HG02763 (cell line): ENCODE data around the gene COX6A2.

Experiments
- ATAC-seq: cut with Tn5 transposase; IDR thresholded peaks from one replicate; pipeline ENCODE4 v1.9.1; 2021; ENCODE audit warnings: mild to moderate bottlenecking, moderate library complexity; ENCODE audit not compliant: unreplicated experiment

COX6A2 gene

DNA sequence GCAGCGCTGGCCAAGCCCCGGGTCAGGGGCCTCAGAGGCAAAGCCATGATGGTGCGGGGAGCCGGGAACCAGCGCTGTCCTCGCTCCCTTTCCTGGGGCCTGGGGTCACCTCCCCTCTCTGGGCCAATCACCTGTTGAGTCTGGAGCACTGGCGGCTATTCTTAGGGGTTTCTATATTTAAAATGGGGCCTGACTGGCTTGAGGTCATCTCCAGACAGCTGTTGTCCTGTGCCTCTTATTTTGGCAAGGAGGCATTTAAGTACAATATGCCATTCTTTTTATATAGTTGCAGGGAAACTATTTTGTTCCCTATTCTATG lies at the start of gene COX6A2:
COX6A2 (minus strand) TSS at position 82 of the 319 bp plus-strand sequence; CDS start at position 47, 35 bp downstream.
- no peak for ATAC-seq

DNA sequence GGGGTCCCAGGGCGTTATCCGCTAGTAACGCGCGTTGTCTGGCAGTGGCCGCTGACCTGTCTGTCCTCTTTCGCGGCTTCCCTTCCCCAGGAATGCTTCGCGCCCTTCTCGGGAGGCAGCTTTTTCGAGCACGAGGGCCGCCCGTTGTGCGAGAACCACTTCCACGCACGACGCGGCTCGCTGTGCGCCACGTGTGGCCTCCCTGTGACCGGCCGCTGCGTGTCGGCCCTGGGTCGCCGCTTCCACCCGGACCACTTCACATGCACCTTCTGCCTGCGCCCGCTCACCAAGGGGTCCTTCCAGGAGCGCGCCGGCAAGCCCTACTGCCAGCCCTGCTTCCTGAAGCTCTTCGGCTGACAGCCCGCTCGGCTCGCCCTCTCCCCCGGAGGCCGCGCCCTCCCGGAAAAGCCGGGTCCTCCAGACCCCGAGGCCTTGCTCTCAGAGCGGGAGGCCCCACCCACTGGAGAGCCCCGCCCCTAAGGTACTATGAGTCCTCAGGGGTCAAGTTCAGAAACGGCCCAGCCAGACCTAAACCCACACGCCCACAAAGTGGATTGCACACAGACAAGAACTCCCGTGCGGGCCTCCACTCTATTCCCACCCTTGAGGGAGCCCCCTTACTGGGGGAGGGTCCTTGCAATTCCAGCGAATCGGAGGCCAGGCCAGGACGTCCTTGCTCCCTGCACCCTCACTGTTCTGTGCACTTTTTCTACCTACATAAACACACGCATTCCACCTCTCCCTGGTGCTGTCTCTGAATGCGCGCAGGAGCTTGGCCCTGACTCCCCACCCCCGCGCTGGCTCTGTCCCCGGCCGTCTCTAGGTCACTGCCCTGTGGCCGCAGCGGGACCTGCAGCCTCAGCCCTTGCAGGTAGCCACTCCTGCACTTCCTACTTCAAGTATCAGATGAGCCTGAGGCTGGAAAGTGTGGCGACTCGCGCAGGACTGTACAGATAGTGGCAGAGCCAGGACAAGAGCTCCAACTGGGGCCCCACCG lies 49.4 kb upstream of the COX6A2 start:
- no peak for ATAC-seq

DNA sequence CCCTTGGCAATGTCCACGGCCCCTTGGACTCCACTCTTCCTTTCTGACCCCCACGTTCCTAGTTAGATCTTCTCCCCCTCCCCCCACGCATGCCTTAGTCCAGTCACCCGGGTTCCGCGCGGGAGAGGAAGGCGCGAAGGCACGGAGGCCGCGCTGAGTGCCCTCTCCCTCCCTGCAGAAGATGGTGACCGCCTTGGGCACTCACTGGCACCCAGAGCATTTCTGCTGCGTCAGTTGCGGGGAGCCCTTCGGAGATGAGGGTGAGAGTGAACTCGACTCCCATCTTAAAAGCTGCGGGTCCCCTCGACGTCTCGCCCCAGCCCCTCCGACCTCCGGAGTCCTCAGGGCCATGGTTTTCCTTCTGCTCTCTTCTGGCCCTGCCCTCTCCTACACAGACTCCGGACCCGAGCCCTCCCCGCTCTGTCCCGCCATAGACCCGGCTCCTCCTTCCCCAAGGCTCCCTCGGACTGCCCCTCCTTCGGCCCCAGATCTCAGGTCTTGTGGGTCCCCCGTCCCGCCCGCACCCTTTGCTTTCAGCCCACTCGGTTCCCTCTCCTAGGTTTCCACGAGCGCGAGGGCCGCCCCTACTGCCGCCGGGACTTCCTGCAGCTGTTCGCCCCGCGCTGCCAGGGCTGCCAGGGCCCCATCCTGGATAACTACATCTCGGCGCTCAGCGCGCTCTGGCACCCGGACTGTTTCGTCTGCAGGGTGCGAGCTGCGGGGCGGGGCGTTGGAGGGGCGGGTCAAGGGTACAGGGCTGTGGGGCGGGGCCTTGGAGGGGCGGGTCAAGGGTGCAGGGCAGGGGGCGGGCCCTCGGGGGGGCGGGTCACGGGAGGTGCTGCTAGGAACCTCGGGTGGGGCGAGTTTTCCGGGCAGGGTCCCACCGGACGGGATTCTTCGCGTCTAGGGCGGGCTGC lies 48.4 kb upstream of the COX6A2 start:
- ATAC-seq: no peak

DNA sequence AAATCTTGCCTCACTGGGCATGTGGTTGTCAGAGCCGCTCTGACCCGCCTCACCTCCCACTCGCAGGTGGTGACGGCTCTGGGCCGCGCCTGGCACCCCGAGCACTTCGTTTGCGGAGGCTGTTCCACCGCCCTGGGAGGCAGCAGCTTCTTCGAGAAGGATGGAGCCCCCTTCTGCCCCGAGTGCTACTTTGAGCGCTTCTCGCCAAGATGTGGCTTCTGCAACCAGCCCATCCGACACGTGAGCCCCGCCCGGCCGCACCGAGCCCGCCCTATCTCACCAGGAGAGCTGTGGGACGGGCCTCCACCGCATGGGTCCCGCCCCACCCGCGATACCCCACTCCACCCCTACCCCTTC lies 47.8 kb upstream of the COX6A2 start:
- ATAC-seq: no peak

DNA sequence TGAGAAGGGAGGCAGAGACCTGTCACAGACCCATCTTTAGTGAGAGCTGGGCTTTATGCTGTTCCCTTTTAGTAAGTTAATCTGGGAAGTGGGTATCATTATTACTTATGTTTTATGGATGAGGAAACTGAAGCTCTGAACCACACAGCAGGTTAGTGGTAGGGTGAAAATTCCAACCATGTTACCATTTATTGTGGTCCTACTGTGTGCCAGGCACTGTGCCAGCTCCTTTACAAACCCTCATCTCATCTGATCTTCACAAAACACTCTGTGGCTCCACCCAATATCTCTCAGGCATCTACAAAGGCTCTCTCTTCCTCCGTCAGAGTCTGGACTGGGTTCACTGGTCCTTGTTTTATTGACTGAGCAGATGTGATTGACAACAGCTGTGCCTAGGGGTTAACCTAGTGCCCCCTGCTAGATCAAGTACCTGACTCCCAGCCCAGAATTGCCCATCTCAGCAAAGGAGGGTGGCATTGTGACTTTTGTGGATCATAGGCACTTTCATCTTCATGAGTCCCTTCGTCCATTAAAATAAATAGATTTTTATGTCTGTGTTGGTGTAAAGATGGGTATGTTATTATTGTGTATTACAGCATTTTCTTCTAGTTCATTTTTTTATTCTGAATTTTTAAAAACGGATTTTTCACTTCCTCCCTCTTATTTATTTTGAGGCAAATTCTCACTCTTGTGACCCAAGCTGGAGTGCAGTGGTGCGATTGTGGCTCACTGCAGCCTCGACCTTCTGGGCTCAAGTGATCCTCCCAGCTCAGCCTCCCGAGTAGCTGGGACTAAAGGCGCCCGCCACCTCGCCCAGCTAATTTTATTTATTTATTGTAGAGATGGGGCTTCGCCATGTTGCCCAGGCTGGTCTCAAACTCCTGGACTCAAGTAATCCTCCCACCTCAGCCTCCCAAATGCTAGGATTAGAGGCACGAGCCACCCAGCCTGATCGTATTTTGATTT lies 46.9 kb upstream of the COX6A2 start:
- no peak for ATAC-seq

DNA sequence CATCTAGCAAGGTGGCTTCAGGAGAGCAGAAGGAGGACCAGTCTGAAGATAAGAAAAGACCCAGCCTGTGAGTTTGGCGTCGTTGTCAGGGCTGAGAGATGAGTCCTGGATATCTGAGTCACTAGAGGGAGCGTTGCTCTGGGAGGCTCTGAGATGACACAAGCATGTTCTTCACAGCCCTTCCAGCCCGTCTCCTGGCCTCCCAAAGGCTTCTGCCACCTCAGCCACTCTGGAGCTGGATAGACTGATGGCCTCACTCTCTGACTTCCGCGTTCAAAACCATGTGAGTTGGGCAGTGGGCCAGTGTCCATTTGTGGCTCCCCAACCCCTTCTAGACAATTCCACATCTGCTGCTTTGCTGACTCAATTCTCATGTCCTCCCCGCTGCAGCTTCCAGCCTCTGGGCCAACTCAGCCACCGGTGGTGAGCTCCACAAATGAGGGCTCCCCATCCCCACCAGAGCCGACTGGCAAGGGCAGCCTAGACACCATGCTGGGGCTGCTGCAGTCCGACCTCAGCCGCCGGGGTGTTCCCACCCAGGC lies 46.1 kb upstream of the COX6A2 start:
- no peak for ATAC-seq

DNA sequence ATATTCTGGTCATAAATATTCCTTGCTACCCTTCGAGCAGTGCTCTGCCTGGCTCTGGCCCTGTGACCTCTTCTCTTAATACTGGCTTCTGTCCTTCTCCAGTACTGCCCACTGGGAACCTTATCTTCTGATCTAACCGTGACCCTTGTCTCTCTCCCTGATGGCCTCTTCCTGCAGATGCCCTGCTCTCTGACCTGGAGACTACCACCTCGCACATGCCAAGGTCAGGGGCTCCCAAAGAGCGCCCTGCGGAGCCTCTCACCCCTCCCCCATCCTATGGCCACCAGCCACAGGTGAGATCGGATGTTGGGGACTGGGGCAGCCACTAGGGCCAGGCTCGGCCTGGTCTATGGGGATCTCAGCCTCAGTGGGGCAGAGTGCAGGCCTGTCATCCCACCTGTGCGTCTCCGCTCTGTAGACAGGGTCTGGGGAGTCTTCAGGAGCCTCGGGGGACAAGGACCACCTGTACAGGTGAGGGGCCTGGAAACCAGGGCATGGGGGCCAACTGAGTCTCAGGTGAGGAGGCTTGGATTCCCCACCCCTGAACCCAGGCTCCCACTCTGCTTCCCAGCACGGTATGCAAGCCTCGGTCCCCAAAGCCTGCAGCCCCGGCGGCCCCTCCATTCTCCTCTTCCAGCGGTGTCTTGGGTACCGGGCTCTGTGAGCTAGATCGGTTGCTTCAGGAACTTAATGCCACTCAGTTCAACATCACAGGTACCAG lies 45.3 kb upstream of the COX6A2 start:
- no peak for ATAC-seq

DNA sequence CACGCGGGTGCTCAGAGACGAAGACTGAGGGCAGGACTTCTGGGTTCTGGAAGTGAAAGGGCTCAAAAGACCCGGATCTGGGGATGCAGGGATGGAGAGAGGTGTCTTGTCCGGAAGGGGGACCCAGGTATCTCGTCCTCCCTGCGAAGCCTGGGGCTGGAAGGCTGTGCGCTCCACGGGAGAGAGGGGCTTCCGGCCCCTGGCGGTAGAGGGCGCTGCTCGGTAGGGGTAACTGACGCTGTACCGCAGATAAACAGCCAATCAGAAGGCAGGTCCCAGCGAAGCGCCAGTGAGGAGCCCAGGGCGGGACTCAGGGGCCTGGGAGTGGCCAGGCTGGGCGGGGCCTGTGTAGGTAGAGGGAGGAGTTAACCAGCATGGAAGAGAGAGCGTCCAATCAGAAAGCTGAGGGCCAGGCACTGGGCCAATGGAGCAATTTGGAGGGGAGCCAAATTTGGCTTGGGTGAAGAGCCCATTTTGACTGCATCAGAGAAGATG lies 44.6 kb upstream of the COX6A2 start:
- no peak for ATAC-seq

DNA sequence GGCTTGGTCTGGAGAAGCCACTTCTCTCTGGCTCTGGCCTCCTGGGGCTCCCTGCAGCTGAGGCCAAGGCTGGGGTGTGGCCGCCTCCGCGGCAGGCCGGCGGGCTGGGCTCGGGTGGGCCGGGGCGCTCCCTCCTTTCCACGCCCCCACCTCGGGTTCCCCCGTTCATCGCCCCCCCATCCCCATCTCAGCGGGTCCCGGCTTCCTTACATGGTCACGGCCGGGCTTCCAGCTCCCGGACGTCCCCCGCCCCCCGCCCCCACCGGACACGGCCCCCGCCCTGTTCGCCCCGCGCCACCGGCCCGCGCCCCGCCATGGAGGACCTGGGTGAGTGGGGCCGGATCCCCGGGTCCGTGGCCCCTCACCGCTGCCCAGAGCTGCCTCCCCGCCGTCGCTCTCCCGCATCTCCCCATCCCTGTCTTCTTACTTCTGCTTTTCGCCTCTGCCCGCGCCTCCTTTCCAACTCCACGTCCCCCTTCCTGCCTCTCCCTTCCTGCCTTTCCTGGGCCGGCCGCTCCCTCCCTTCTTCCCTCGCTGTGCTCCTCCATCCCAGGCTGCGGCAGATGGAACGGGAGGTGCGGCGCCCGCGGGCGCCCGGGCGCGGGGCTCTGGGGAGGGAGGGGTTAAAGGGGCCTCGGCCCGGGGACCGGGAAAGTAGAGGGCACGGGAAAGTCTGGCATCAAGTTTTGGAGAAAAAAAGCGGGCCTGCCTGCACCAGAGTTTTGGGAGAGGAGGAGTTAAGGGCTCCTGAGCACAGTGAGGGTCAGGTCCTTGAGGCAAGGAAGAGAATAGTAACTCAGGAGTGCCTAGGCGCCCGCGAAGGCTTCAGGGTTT lies 43.9 kb upstream of the COX6A2 start, which contains the start of gene TGFB1I1:
TGFB1I1 (plus strand) TSS at position 278 of the 834 bp plus-strand sequence; CDS start at position 315, 37 bp downstream.
- no peak for ATAC-seq

DNA sequence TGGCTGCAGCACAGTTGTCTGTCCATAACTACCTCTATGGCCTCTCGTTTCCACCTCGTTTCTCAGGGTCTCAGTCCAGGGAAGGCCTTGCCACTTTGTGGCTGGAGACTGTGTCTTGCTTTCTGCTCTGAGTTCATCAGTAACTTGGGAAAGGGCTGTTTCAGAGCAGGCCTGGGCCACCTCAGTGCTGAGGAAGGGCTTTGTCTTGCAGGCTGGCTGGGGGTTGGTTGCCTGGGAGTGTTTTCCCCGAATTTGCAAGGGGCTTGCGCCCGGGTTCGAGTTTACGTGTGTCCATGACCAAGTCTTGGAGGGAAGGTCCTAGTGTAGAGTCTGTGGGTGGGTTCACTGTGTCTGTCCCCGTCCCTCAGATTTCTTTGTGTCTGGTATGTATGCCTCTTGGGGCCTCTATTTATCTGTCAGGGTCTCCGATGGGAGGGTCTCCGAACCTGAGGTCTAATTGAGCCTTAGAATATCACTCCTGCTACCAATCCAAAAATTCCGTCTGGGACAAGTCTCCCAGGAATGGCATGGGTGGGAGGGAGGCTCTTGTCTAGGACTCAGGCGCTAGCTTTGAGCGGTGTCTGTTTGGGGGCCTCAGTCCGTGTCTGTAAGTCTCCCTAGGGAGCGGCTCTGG lies 43.2 kb upstream of the COX6A2 start:
- no peak for ATAC-seq

DNA sequence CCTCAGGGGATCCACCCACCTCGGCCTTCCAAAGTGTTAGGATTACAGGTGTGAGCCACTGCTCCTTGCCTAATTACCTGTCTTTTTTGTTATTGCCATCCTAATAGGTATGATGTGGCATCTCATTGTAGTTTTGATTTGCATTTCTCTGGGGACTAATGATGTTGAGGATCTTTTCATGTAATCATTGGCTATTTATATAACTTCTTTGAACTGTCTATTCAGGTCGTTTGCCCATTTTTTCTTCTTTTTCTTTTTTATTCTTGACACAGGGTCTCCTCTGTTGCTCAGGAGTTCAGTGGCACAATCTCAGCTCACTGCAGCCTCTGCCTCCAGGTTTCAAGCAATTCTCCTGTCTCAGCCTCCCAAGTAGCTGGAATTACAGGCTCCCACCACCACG lies 42.5 kb upstream of the COX6A2 start:
- ATAC-seq: no peak

DNA sequence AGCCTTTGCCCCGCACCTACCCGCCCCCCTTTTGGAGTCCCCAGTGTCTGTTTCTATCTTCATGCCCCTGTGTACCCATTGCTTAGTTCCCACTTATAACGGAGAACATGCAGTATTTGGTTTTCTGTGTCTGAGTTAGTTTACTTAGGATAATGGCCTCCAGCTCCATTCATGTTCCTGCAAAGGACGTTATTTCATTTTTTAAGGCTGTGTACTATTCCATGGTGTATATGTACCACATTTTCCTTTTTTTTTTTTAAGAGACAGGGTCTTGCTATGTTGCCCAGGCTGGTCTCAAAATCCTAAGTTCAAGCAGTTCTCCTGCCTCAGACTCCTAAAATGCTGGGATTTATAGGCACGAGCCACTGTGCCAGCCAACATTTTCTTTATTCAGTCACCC lies 39.7 kb upstream of the COX6A2 start:
- ATAC-seq: no peak

DNA sequence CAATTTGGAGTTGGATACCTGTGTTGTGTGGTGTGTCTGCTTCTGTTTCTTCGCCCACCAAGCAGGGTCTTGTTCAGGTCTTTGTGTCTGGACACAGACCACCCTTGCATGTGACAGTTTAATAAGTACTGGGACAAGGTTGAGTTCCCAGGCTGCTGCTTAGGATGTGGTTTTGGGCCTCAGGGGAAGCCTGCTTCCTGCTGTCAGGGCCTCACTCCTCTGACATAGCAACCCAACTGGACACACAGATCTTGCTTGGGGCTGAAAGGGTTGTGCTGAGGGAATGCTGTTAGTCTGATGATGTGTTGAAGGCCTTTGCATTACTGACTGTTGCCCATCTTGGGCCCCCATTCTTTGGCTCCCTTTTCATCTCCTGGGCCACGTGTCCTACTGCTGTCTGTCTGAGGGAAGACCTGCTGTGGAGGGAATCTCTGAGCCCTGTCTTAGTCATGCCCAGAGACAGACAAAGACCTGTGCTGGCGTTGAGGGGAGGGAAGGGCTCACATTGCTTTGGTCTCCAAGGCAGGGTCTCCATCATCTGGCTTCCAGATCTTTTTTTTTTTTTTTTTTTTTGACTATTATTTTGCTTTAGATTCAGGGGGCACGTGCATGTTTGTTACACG lies 39.1 kb upstream of the COX6A2 start:
- no peak for ATAC-seq

DNA sequence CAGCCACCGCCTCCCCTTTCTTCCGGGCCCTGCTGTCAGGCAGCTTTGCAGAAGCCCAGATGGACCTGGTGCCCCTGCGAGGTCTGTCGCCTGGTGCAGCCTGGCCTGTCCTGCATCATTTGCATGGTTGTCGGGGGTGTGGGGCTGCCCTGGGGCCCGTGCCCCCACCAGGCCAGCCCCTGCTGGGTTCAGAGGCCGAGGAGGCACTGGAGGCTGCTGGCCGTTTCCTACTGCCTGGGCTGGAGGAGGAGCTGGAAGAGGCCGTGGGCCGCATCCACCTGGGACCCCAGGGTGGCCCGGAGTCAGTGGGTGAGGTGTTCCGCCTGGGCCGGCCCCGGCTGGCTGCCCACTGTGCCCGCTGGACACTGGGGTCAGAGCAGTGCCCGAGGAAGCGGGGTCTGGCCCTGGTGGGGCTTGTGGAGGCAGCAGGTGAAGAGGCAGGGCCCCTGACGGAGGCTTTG lies 38.3 kb upstream of the COX6A2 start:
- no peak for ATAC-seq

DNA sequence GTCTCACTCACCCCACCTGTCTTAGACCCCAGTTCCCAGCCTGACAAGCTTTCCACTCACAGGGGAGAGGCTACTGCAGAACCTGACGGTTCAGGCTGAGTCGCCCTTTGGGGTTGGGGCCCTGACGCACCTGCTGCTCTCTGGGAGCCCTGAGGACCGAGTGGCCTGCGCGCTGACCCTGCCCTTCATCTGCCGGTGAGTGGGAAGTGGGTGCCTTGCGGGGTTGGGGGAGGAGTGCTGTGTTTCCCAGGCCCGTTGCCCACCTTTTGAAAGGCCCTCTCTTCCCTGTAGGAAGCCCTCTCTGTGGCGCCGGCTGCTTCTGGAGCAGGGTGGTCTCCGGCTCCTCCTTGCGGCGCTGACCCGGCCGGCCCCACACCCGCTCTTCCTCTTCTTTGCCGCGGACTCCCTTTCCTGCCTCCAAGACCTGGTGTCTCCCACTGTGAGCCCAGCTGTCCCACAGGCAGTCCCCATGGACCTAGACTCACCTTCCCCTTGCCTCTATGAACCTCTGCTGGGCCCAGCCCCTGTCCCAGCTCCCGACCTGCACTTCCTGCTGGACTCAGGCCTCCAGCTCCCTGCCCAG lies 37.7 kb upstream of the COX6A2 start:
- ATAC-seq: no peak

DNA sequence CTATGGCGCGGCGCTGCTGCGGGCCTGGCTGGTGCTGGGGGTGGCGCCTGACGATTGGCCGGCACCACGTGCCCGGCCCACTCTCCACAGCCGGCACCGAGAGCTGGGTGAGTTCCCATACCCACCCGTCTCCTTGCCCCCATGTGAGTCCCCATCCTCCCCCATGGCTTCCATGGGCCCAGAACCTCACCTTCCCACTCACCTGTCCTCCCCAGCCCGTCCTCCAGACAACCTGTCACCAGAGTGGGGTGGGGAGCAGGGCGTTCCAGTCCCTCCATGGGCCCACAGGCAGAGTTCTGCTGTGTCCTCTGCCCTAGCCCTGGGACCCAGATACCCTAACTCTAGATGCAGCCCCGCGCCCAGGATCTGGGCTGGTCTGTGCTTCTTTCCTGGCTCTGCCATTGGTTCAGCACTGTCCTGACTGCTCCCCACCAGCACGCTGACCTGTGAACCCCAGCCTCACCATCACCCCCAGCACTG lies 36.7 kb upstream of the COX6A2 start:
- no peak for ATAC-seq

DNA sequence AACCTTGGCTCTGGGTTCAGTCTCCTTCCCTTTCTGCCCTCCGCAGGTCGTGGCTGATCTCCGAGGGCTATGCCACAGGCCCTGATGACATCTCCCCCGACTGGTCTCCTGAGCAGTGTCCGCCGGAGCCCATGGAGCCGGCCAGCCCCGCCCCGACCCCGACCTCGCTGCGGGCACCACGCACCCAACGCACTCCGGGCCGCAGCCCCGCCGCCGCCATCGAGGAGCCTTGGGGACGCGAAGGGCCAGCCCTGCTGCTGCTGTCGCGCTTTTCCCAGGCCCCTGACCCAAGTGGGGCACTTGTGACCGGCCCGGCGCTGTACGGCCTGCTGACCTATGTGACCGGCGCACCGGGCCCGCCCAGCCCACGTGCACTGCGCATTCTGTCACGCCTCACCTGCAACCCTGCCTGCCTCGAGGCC lies 36.2 kb upstream of the COX6A2 start:
- ATAC-seq: no peak
